ENCODE measurements around the gene PRICKLE1. TPM values are rescaled to one million over a fixed set of nuclear protein-coding genes. Genes with fewer than 3 reads are reported as not detected.

The PRICKLE1 gene
- total and polyA plus RNA-seq, 2 of the 13 experiments (the other 11 are each of a cell fraction or from before 2014, with no cell fraction given): not detected

DNA sequence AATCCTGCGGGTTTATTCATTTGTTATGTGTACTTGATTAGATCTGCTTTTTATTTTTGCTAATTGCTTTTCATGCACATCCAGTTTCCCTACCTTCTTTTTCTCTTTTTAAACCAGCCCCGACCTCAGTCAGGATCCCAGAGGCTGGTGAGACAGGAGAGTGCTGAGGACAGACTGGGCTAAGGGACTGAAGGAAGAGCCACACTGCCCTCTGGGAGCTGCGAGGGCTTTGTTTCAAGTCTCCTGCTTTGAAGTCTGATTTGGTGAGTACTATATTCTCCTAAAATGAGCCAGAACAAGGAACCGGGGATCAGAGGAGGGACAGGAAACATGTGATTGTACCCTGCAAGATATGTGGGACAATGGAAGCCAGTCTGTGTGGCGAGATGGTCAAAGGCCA is 23.9 kb downstream of the PRICKLE1 start:
- ATAC-seq: peak; percentile 52; the same call in 2 of the 3 replicates
- Histone ChIP-seq H3K27ac (ENCODE audit: extremely low read length, insufficient read depth, low read length) (no peak overlapping the region), H3K9ac (ENCODE audit: insufficient read depth, low read depth, low read length) (no peak overlapping the region), H2AFZ (ENCODE audit: low read length) (no peak overlapping the region), H3K79me2 (ENCODE audit: insufficient read depth, low read length) (no peaks in the 10 kb centered on the region), H3K9me3 (ENCODE audit: low read length) (no peaks in the 10 kb centered on the region), H3K4me2 (ENCODE audit: low read depth, low read length) (no peak overlapping the region), H3K36me3 (replicated peaks in 1 of 2; ENCODE audit: control insufficient read depth in 1 of 2, insufficient read depth in 2 of 2, low read length in 2 of 2) (no peaks in the 10 kb centered on the region), H3K4me3 (replicated peaks in 1 of 3; ENCODE audit: insufficient read depth in 1 of 3, low read depth in 2 of 3, low read length in 3 of 3) (no peak overlapping the region), H3K27me3 (ENCODE audit: control insufficient read depth in 1 of 2, insufficient read depth in 2 of 2, low read length in 2 of 2) (no peaks in the 10 kb centered on the region), H3K4me1 (ENCODE audit: insufficient read depth, low read length) (no peaks in the 10 kb centered on the region), H4K20me1 (ENCODE audit: insufficient read depth, low read length) (no peaks in the 10 kb centered on the region)
- CTCF ChIA-PET (ENCODE audit: low intra/inter-chr PET ratio, low total read pairs): no interaction called here
- DNase-seq (ENCODE audit: low spot score): no peak
- BruUV-seq (replicated peaks): no TSS peak
- no peak for FAIRE-seq
- intact Hi-C loops (cut with micrococcal nuclease; ENCODE audit: unreplicated experiment) (no loop called here), in situ Hi-C loops (cut with HindIII; ENCODE audit: extremely low pct_ligation_motif_present, low pct_unique_long_range_greater_than_20kb) (loop anchor here (5.0 kb wide), 1 partner anchor 83 kb away; no protein-coding TSS in a partner anchor)
- POLR2A ChIA-PET: no interaction called here
- WGBS (ENCODE audit: low lambda C conversion rate): 16% methylated on average over 5 of the region's 5 CpGs
- TF ChIP-seq DRAP1 (CRISPR knock-in tag; IDR thresholded peaks at IDR 0.05) (no peak), SNRNP70 (IDR thresholded peaks at IDR 0.05; ENCODE audit: low read depth, low read length) (no peak), ZNF567 (CRISPR knock-in tag; IDR thresholded peaks at IDR 0.05; ENCODE audit: borderline replicate concordance) (no peak), ZFP82 (CRISPR knock-in tag; IDR thresholded peaks at IDR 0.05; ENCODE audit: borderline replicate concordance) (no peak), SOX13 (IDR thresholded peaks at IDR 0.05) (no peak), SOX13 (CRISPR knock-in tag; conservative IDR thresholded peaks at IDR 0.05 in 1 of 2, IDR thresholded peaks at IDR 0.05 in 1 of 2) (no peak), ATF6 (CRISPR knock-in tag; conservative IDR thresholded peaks at IDR 0.05) (no peak), ZNF350 (CRISPR knock-in tag; IDR thresholded peaks at IDR 0.05; ENCODE audit: borderline replicate concordance, low read depth) (no peak), SMARCE1 (IDR thresholded peaks at IDR 0.05; ENCODE audit: borderline replicate concordance) (no peak)
- TF ChIP-seq, protein P1, sequence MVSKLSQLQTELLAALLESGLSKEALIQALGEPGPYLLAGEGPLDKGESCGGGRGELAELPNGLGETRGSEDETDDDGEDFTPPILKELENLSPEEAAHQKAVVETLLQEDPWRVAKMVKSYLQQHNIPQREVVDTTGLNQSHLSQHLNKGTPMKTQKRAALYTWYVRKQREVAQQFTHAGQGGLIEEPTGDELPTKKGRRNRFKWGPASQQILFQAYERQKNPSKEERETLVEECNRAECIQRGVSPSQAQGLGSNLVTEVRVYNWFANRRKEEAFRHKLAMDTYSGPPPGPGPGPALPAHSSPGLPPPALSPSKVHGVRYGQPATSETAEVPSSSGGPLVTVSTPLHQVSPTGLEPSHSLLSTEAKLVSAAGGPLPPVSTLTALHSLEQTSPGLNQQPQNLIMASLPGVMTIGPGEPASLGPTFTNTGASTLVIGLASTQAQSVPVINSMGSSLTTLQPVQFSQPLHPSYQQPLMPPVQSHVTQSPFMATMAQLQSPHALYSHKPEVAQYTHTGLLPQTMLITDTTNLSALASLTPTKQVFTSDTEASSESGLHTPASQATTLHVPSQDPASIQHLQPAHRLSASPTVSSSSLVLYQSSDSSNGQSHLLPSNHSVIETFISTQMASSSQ (IDR thresholded peaks at IDR 0.05; ENCODE audit: low read depth): no peak
- TF ChIP-seq, protein P1 (CRISPR knock-in tag; IDR thresholded peaks at IDR 0.05; ENCODE audit: borderline replicate concordance): no peak
- TF ChIP-seq, protein P2, sequence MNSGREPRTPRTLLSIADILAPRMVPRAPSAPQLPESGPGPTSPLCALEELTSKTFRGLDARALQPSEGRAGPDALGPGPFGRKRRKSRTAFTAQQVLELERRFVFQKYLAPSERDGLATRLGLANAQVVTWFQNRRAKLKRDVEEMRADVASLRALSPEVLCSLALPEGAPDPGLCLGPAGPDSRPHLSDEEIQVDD (CRISPR knock-in tag; IDR thresholded peaks at IDR 0.05; ENCODE audit: borderline replicate concordance): no peak
- TF ChIP-seq, protein P3, sequence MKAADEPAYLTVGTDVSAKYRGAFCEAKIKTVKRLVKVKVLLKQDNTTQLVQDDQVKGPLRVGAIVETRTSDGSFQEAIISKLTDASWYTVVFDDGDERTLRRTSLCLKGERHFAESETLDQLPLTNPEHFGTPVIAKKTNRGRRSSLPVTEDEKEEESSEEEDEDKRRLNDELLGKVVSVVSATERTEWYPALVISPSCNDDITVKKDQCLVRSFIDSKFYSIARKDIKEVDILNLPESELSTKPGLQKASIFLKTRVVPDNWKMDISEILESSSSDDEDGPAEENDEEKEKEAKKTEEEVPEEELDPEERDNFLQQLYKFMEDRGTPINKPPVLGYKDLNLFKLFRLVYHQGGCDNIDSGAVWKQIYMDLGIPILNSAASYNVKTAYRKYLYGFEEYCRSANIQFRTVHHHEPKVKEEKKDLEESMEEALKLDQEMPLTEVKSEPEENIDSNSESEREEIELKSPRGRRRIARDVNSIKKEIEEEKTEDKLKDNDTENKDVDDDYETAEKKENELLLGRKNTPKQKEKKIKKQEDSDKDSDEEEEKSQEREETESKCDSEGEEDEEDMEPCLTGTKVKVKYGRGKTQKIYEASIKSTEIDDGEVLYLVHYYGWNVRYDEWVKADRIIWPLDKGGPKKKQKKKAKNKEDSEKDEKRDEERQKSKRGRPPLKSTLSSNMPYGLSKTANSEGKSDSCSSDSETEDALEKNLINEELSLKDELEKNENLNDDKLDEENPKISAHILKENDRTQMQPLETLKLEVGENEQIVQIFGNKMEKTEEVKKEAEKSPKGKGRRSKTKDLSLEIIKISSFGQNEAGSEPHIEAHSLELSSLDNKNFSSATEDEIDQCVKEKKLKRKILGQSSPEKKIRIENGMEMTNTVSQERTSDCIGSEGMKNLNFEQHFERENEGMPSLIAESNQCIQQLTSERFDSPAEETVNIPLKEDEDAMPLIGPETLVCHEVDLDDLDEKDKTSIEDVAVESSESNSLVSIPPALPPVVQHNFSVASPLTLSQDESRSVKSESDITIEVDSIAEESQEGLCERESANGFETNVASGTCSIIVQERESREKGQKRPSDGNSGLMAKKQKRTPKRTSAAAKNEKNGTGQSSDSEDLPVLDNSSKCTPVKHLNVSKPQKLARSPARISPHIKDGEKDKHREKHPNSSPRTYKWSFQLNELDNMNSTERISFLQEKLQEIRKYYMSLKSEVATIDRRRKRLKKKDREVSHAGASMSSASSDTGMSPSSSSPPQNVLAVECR (CRISPR knock-in tag; IDR thresholded peaks at IDR 0.05; ENCODE audit: borderline replicate concordance): no peak
